IPS-NIHi11 (cell line): ENCODE measurements around the gene OPCML.
A peak's percentile ranks its signal among the peaks of the same experiment; 100 is the strongest.

ENCODE experiments used
- DNase-seq: peaks from one replicate; pipeline ENCODE4 v3.0.0; 2012; ENCODE audit warnings: mixed read lengths, low spot score

The OPCML gene

GRCh38 chr11:133503236-133503635 lies 29.1 kb downstream of the OPCML start:
- DNase-seq, result no peak

GRCh38 chr11:133501643-133502539 lies 30.4 kb downstream of the OPCML start:
- no peak for DNase-seq

DNA sequence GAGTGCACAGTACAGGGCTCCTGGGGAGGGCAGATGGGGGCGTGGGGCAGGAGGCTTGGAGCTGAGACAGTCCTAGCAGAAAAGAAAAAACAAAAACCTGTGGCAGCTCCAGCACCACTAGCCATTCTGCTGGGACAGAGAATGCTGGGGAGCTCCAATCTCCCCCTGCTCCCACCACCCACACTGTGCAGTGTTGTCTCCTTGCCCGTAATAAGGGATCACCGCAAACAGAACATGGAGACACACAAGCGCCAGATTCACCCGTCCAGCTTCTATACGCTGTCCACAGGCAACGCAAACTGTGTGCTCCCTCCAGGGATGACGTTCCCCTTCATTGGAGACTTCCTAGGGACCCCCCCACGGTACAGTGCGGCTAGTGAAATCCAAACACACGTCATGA lies 31.4 kb downstream of the OPCML start:
- DNase-seq, result no peak

- DNase-seq, result no peak
Measured at GRCh38 chr11:133500435-133500834, 31.9 kb downstream of the OPCML start.

DNA sequence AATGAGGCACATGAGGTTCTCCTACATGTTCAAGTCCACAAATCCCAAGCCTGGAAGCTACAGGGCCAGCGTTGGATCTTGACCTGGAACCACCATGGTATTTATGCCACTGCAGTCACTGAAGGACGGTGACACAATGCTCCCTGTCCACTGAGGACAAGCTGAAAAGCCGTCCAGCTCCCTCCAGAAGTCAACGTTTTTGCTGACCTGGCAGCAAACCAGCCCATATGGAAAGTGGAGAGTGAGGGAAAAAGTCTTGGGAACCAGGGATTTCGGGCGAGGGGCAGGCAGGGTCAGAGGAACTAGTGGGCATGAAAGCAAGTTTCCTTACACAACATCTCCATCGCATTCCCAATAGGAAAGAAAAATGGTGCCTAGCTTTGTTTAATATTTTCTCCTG lies 33.3 kb downstream of the OPCML start:
- no peak for DNase-seq

DNA sequence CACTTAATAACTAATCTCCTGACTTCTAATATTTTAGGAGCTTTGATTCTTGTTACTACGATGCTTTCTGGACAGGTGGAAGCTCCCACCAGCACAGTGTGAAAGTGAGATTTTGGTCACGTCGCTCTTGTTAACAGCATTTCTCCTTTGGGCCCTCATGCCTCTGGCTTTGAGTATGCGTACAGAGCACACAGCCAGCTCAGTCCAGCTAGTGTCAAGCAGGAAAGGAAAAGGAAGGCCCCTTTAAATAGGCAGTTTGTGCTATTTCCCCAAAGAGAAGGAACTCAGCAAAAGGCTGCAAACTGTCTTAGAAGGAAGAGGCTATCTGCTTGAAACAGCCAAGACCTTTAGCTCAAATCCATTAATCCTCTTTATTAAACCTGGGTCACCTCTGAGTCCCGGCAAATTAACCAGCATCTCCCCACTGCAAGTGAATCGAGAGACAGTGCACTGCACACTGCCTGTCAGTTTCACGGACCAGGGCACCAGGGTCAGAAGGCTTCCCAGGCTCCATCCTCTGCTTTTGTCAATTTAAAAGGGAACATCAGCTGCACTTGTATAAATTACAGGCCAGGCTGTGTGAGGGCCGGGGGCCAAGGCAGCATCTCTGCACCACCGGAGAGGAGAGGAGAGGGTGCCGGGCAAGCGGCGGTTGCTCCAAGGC lies 34.7 kb downstream of the OPCML start:
- DNase-seq, result no peak

DNA sequence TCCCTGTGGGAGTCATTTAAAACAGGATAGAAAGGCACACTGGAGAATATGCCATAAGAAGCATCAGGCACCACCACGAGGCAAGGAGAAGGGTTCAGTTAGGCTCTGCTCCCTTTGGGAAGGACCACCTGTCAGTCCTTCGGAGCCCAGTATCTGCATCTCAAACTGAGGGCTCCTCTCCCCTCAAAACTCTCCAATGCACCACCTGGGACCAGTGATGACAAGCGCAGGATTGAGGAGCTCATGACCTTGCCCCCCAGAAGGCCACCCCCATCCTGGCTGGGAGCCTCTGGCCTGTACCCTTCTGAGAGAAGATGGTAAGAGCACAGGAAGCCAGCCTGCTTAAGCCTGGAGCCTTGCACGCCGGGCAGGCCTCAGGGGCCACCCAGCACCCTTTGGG lies 39.4 kb downstream of the OPCML start:
- no peak for DNase-seq

DNA sequence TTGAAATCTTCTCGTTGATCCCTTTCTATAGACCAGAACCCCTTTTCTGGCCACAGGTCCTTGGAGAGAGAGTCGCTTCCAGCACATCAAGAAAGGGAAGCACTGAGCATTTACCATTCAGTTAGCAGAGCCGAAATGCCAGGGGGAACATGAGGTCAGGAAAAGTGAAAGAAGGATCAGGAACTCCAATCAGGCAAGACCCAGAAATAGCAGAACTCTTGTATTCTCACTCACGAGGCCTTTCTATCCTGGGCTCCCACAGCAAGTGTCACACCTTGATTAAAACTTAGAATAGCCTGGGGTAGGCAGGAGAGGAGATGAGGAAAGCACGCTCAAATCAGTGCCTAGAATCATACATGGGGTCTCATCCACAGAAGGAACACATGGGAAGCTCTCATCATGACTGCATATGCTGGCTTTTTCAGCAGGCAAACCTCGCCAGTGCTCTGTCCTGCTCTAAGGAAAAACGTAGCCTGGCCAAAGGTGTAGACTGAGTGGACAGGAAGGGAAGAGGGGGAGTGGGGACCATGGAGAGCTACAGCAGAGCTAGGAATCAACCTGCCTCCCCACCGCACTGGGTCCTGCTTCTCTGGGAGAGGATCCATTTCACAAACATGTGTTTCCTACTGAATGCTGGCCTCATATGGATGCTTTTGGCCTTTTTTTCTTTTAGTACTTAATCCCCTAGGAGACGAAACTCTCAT lies 40.5 kb downstream of the OPCML start:
- no peak for DNase-seq

- DNase-seq, result no peak
Measured at GRCh38 chr11:133480722-133481121, 51.6 kb downstream of the OPCML start.

DNA sequence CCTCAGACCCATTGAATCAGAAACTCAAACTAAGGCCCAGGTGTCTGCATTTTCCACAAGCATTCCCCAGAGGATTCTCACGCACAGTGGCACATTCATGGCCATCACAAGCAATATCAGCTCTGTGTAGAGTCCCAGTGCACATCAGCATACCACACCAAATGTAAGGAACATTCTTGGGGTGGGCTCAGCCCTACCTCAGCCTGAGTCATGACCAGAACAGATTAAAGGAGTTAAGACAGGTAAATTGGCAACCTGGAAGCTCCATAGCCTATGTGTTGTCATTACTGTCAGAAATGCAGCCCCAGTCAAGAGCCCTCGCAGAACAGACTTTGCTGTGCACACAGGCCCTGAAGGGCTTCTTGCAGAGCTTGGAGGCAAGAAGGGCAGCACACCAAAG lies 53.1 kb downstream of the OPCML start:
- DNase-seq, result no peak

DNA sequence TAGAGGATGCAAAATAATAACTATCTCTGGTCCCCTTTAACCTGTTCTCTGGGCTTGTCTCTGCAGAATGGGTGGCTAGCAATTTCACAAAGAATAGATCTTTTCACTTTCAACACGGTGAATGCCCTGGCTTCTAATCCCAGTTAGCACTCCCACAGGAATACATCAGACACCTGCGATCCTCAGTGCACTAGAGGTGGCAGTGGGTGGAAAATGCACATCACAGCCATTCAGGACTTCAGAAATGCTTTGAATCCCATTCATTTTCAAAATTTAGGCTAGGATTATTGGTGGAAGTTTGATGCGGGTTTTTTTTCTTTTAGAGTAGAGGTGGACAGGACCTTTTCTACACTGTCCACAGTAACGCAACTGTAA lies 55.1 kb downstream of the OPCML start:
- no peak for DNase-seq

- DNase-seq, result peak; percentile 25
Measured at GRCh38 chr11:133476570-133477250, 55.6 kb downstream of the OPCML start.

DNA sequence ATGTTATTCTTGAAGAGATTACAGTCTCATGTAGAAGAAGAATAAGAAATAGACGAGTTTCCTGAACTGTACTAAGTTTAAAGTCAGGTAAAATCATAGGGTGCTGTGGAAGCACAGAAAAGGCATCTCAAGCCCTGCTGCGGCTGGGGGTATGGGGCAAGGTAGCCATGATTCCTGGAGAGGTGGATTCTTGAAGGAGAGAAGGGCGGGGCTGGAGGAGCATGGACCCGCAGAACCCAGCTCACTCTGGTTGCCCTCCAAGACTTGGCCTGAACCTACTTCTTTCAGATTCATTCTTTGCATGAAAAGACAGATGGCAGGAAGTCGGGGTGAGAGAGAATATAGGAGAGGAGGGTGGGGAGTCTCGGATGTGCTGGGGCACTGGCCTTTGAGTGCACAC lies 57.8 kb downstream of the OPCML start:
- DNase-seq, result no peak

DNA sequence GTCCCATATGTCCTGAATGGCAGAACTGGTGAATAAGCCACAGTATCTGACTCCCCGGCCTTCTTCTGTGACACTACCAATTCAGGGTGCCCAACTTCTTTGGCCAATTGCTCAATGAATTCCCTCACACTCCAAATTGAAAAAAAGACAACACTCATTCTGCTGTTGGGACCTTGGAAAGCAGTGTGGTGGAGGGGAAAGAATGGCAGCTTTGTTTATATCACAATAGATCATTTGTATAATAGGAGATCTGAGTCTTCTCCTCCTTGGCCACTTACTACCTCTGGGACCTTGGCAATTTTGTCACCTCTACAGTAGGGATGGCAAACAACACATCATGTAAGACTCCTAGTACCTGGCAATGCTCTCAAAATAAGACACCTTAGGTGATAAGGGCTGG lies 64.6 kb downstream of the OPCML start:
- DNase-seq, result no peak

DNA sequence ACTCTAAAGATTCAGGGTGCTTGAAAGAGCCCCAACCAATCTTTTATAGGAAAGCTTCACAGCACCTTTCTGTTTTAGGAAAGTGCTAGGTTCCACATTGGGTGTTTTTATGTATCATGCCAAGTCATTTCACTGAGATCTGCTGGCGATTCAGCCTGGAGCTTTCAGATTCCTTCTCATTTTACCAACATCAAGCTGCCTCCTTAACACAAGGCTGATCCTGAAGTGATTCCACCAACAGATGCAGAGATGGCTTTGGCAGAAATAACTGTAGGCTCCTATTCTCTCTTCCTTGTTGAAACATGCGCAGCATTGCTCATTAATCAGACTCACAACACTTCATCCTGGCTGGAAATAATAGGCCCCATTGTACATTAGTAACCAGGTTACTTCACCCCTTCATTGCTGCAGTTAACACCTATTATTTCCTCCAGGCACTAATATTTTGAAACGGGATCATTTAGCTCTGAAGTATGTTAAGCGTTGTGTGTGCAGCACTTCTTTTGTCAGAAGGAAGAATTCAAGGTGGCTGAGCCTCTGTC lies 89.0 kb downstream of the OPCML start:
- DNase-seq, result no peak

- no peak for DNase-seq
Measured at GRCh38 chr11:133441964-133442660, 90.2 kb downstream of the OPCML start.

DNA sequence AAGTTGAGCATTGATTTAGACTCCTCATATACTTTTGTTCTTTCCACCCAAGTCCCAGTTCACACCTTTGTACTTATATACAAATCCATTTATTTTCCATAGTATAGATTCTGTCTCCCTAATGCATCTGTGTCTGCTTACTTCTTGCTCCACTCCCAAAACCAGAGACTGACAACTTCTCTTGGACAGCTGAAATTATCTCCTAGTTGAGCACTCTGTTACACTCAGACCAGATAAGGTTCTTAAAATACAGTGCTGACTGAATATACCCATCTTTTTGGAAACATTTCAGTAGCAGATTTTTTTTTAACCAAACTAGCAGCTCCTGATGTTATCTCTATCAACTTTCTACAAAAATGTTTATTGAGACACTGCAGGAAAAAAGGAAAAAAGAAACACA lies 106.3 kb downstream of the OPCML start:
- no peak for DNase-seq

GRCh38 chr11:133425245-133425644 lies 107.1 kb downstream of the OPCML start:
- DNase-seq, result peak; percentile 22

GRCh38 chr11:133418218-133418617 lies 114.1 kb downstream of the OPCML start:
- no peak for DNase-seq

- DNase-seq, result no peak
Measured at GRCh38 chr11:133414506-133414905, 117.8 kb downstream of the OPCML start.

DNA sequence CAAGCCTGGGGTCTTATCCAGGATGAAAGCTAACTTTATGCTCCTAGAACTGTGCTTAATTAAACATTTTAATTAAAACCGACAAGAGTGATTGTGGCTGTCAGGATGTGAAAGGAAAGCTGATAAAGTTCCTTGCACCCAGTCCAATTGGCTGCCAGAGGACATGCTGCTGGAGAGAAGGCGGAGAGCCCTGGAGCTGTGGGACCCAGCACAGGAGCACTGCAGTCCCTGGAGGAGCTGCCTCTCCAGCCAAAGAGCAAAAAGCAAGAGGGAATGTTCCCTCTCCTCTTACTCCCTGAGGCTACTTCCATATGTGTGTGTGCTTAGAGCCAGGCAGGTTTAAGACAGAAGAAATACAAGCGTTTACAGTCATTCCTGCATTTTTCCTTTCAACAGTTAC lies 118.6 kb downstream of the OPCML start:
- DNase-seq, result no peak

DNA sequence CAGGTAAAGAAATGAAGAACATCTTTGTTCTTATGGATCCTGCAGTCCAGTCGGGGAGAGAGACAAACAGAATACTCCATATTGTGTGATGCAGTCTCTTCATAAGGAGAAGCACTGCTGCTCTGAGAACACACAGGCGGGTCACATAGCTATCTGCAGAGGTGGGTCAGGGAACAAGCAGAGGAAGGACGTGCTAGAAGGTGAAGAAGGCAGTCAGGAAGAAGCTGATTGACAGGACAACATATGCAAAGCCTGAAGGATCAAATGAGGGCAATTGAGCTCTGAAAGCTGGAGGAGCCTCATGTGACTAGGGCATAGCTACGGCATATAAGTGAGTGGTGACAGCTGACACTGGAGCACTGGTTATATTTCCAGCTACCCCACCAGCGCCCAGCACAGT lies 122.5 kb downstream of the OPCML start:
- no peak for DNase-seq
